GM12878 (cell line): ENCODE data around the gene C1orf87. TPM values are rescaled to one million over a fixed set of nuclear protein-coding genes. Genes with fewer than 3 reads are reported as not detected.

ENCODE experiments used
- FOXM1 ChIP-seq: IDR thresholded peaks from 2 replicates; pipeline ENCODE4 v1.6.1; 2012; ENCODE audit warnings: low read depth, mild to moderate bottlenecking, inconsistent platforms, low read length, moderate library complexity
- IRF3 ChIP-seq: fragments of 450-650 bp; IDR thresholded peaks from 2 replicates; pipeline ENCODE4 v1.6.1; 2014; ENCODE audit warnings: mild to moderate bottlenecking
- MLLT1 ChIP-seq: fragments of 450-650 bp; IDR thresholded peaks from 2 replicates; pipeline ENCODE4 v1.6.1; 2016; ENCODE audit warnings: mild to moderate bottlenecking
- MXI1 ChIP-seq: fragments of 150-350 bp; IDR thresholded peaks from 2 replicates; pipeline ENCODE4 v1.6.1; 2011; ENCODE audit warnings: low read depth, mild to moderate bottlenecking, inconsistent platforms, low read length, improper control_type of control experiment
- NRF1 ChIP-seq: conservative IDR thresholded peaks from 2 replicates; pipeline ENCODE4 v1.6.1; 2011; ENCODE audit warnings: mild to moderate bottlenecking, low read depth, low read length, improper control_type of control experiment
- TCF7 ChIP-seq: IDR thresholded peaks from 2 replicates; pipeline ENCODE4 v1.6.1; 2014; ENCODE audit warnings: antibody characterized with exemption, borderline replicate concordance
- ZBTB4 ChIP-seq: fragments of 450-650 bp; formaldehyde crosslinking; IDR thresholded peaks from 2 replicates; pipeline ENCODE4 v1.4.0; 2022; ENCODE audit warnings: mild to moderate bottlenecking, moderate library complexity
- polyA plus RNA-seq, 11 experiments: library from polyadenylated mRNA; depleted of rRNA in 4 of 11; unstranded in 6 of 11; stranded (reverse) in 5 of 11; fragments of >200 nt; fragmentation: Nextera tagmentation in 4 of 11; fragmentation: Illumina TruSeq in 1 of 11; extraction: Ambion mirVana in 4 of 11; extraction: Trizol in 1 of 11; gene quantifications; 1 replicate in 1 of 11; 2 replicates in 10 of 11; pipeline versions ENCODE4 v1.2.1 to v1.2.3, GENCODE V29; 2011 to 2016; ENCODE audit warnings: inconsistent platforms in 2 of 11, missing spikeins in 2 of 11, low read depth in 1 of 11
- total RNA-seq, 4 experiments: library from RNA; depleted of rRNA in 3 of 4; stranded (reverse); fragments of >200 nt in 3 of 4; fragmentation: Illumina TruSeq in 1 of 4; extraction: Trizol in 1 of 4; gene quantifications; 2 replicates each; pipeline versions ENCODE4 v1.2.1 to v1.2.3, GENCODE V29; 2013 to 2021

C1orf87 gene
- total and polyA plus RNA-seq, 10 of the 15 experiments (the other 5 are each of a cell fraction or from before 2014, with no cell fraction given) = not detected

- TF ChIP-seq TCF7 (no peak), NRF1 (no peak), ZBTB4 (CRISPR knock-in tag) (no peak), MLLT1 (no peak), MXI1 (no peak), FOXM1 (no peak), IRF3 (no peak)
These were observed 96.5 kb downstream of the C1orf87 start (continued) for GRCh38 chr1:59977075-59977410.
